AG04449 (cell line): ENCODE measurements around the gene ECHDC1.

Experiments used
- CTCF ChIA-PET: fragments of 350-600 bp; formaldehyde crosslinking; extraction: SDS; loops from one replicate; lab custom pipeline; 2021; ENCODE audit warnings: antibody characterized with exemption; lab: Yijun Ruan, JAX
- POLR2A ChIA-PET: fragments of 400-600, 350-600 bp; formaldehyde crosslinking; extraction: SDS; loops from one replicate; lab custom pipeline; 2020; ENCODE audit warnings: antibody characterized with exemption, inconsistent platforms; lab: Yijun Ruan, JAX
- DNase-seq: peaks from one replicate; pipeline ENCODE4 v3.0.0-alpha.2; 2010; ENCODE audit warnings: low read depth, low spot score
- H3K4me3 ChIP-seq: 2 replicates; pipeline ENCODE4 v1.5.1; 2011; ENCODE audit warnings: low read depth, mild to moderate bottlenecking, control low read depth, low read length
- CTCF ChIP-seq: IDR thresholded peaks from one replicate; pipeline ENCODE4 v1.5.1; 2011; ENCODE audit warnings: mild to moderate bottlenecking, moderate library complexity, low read length, control low read depth, inconsistent platforms; ENCODE audit not compliant: insufficient read depth; ENCODE audit errors: missing control alignments

Gene ECHDC1

DNA sequence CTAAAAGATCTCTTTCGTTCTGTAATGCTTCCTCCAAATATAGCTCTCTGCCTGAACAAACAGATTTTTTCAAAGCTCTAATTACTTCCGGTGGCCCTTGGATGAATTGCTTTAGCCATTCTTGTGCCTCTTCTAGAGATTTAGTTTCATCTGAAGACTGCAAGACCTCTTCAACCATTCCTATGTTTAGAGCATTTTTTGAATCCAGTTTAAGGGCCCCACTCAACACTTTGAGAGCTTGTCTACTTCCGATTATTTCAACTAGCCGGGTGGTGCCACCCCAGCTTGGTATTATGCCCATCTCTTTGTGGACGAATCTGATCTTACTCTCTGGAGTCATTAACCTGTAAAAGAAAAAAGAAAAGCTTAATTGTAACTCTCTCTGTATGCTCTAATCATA lies 53.5 kb downstream of the ECHDC1 start:
- CTCF ChIA-PET: interaction anchor here (1.0 kb wide), 1 partner anchor 23 kb away, joined by 5 read pairs; the partner anchor contains the start of gene RNF146
- no peak for TF ChIP-seq CTCF
- H3K4me3 ChIP-seq: no peak overlapping the region
- no peak for DNase-seq
- POLR2A ChIA-PET: no interaction called here

- ChIA-PET POLR2A (no interaction called here), CTCF (interaction anchor here (1.0 kb wide), 1 partner anchor 22 kb away, joined by 5 read pairs; the partner anchor contains the start of gene RNF146)
- no peak overlapping the region for H3K4me3 ChIP-seq
- DNase-seq: no peak
- no peak for TF ChIP-seq CTCF
Observed at GRCh38 chr6:127288705-127289104, 54.7 kb downstream of the ECHDC1 start.

- TF ChIP-seq CTCF: no peak
- ChIA-PET POLR2A (no interaction called here), CTCF (interaction anchor here (0.8 to 1.5 kb wide), 3 partner anchors 16 to 50 kb away, joined by 3 to 8 read pairs (median 3); partner anchors contain the start of gene RNF146)
- no peak overlapping the region for H3K4me3 ChIP-seq
- DNase-seq: no peak
Observed at GRCh38 chr6:127282184-127282583, 61.2 kb downstream of the ECHDC1 start.

GRCh38 chr6:127279815-127280214 lies 63.6 kb downstream of the ECHDC1 start:
- POLR2A ChIA-PET: no interaction called here
- TF ChIP-seq CTCF: no peak
- no peak for DNase-seq
- CTCF ChIA-PET: interaction anchor here (1.1 to 1.9 kb wide), 5 partner anchors 10 to 259 kb away, joined by 3 to 8 read pairs (median 4); partner anchors contain the start of gene RNF146
- H3K4me3 ChIP-seq: no peak overlapping the region

GRCh38 chr6:127277878-127278843 lies 65.2 kb downstream of the ECHDC1 start:
- ChIA-PET POLR2A (no interaction called here), CTCF (interaction anchor here (0.7 to 1.9 kb wide), 2 partner anchors 12 to 269 kb away, joined by 3 to 8 read pairs (median 4); partner anchors contain the start of gene RNF146)
- no peak overlapping the region for H3K4me3 ChIP-seq
- TF ChIP-seq CTCF: no peak
- no peak for DNase-seq

- no peak for DNase-seq
- no peak overlapping the region for H3K4me3 ChIP-seq
- CTCF ChIA-PET: interaction anchor here (2.2 kb wide), 1 partner anchor 10 kb away, joined by 14 read pairs; the partner anchor contains the start of gene RNF146
- POLR2A ChIA-PET: no interaction called here
- TF ChIP-seq CTCF: no peak
Observed at GRCh38 chr6:127276331-127276730, 67.1 kb downstream of the ECHDC1 start.
